ENCODE measurements around the gene CCNC. TPM values are rescaled to one million over a fixed set of nuclear protein-coding genes. Genes with fewer than 3 reads are reported as not detected.

CCNC gene
- total RNA-seq, 2 experiments from 2014 or later: 40.5 to 42.6 TPM

DNA sequence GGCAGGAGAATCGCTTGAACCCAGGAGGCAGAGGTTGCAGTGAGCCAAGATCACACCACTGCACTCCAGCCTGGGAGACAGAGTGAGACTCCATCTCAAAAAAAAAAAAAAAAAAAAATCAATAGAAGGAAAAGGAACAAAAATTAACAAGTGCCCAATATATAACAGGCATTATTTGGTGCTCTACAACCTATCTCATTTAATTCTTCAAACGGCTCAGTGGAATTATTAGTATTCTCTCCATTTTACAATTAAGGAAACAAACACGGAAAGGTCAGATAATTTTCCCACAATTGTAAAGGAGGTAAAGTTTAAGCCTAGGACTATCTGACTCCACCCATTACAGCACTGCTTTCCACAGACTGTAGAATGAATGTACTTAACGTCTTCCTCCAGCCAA, 19.8 kb downstream of the CCNC start:
- Mint-ChIP-seq H3K27ac (no peak overlapping the region), H3K9me3 (no peaks in the 10 kb centered on the region), H3K27me3 (no peaks in the 10 kb centered on the region), H3K36me3 (ENCODE audit: low read depth) (peaks cover 75% of the 10 kb centered on the region), H3K4me3 (no peak overlapping the region), H3K4me1 (ENCODE audit: low read depth) (peaks cover 4% of the 10 kb centered on the region)
- ChIA-PET CTCF (no interaction called here), POLR2A (no interaction called here)
- Histone ChIP-seq H3K4me3 (ENCODE audit: low read length) (no peak overlapping the region), H3K9me3 (ENCODE audit: control insufficient read depth in 1 of 2, insufficient read depth in 1 of 2, low read length in 2 of 2) (no peaks in the 10 kb centered on the region), H3K27me3 (ENCODE audit: control insufficient read depth in 1 of 2, insufficient read depth in 2 of 2, low read length in 2 of 2) (no peaks in the 10 kb centered on the region), H3K4me1 (ENCODE audit: insufficient read depth, low read length) (no peaks in the 10 kb centered on the region), H3K27ac (ENCODE audit: low read depth in 1 of 2, low read length in 2 of 2) (no peak overlapping the region), H3K36me3 (ENCODE audit: insufficient read depth, low read length) (peaks cover 42% of the 10 kb centered on the region)
- DNase-seq (no peak), ATAC-seq (ENCODE audit: poor library complexity) (no peak)
- intact Hi-C loops (cut with DNase I, micrococcal nuclease): no loop called here
- TF ChIP-seq, protein P1, sequence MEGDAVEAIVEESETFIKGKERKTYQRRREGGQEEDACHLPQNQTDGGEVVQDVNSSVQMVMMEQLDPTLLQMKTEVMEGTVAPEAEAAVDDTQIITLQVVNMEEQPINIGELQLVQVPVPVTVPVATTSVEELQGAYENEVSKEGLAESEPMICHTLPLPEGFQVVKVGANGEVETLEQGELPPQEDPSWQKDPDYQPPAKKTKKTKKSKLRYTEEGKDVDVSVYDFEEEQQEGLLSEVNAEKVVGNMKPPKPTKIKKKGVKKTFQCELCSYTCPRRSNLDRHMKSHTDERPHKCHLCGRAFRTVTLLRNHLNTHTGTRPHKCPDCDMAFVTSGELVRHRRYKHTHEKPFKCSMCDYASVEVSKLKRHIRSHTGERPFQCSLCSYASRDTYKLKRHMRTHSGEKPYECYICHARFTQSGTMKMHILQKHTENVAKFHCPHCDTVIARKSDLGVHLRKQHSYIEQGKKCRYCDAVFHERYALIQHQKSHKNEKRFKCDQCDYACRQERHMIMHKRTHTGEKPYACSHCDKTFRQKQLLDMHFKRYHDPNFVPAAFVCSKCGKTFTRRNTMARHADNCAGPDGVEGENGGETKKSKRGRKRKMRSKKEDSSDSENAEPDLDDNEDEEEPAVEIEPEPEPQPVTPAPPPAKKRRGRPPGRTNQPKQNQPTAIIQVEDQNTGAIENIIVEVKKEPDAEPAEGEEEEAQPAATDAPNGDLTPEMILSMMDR (IDR thresholded peaks at IDR 0.05): no peak

DNA sequence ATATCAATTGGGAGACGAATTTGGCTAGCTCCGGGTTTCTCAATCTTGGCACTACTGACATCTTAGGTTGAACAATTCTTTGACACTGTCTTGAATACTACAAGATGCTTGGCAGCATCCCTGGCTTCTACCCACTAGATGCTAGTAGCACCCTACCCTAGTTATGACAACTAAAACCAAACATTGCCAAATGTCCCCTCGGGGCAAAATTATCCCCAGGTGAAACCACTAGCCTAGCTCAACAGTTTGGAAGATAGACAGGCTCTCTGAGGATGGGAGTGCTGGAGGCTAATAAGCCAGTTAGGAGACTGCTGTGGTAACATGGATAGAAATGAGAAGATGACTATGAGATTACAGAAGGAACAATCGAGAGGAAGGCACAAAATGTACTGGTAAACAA, 20.9 kb downstream of the CCNC start:
- DNase-seq: no peak
- TF ChIP-seq, protein P1 (IDR thresholded peaks at IDR 0.05): no peak
- no peaks in the 10 kb centered on the region for H3K9me3 ChIP-seq (ENCODE audit: control insufficient read depth in 1 of 2, insufficient read depth in 1 of 2, low read length in 2 of 2)
- H3K27ac ChIP-seq (ENCODE audit: low read depth in 1 of 2, low read length in 2 of 2): no peak overlapping the region
- intact Hi-C loops (cut with DNase I, micrococcal nuclease): no loop called here
- ATAC-seq (ENCODE audit: poor library complexity): no peak
- Mint-ChIP-seq H3K36me3 (ENCODE audit: low read depth) (peaks cover 72% of the 10 kb centered on the region), H3K27me3 (no peaks in the 10 kb centered on the region), H3K4me3 (no peak overlapping the region), H3K27ac (no peak overlapping the region), H3K4me1 (ENCODE audit: low read depth) (peaks cover 4% of the 10 kb centered on the region), H3K9me3 (no peaks in the 10 kb centered on the region)
- H3K27me3 ChIP-seq (ENCODE audit: control insufficient read depth in 1 of 2, insufficient read depth in 2 of 2, low read length in 2 of 2): no peaks in the 10 kb centered on the region
- ChIA-PET POLR2A (no interaction called here), CTCF (interaction anchor here (1.0 kb wide), 1 partner anchor 15 kb away, joined by 4 read pairs; no protein-coding TSS in a partner anchor)
- H3K36me3 ChIP-seq (ENCODE audit: insufficient read depth, low read length): peaks cover 50% of the 10 kb centered on the region
- no peak overlapping the region for H3K4me3 ChIP-seq (ENCODE audit: low read length)
- H3K4me1 ChIP-seq (ENCODE audit: insufficient read depth, low read length): no peaks in the 10 kb centered on the region

DNA sequence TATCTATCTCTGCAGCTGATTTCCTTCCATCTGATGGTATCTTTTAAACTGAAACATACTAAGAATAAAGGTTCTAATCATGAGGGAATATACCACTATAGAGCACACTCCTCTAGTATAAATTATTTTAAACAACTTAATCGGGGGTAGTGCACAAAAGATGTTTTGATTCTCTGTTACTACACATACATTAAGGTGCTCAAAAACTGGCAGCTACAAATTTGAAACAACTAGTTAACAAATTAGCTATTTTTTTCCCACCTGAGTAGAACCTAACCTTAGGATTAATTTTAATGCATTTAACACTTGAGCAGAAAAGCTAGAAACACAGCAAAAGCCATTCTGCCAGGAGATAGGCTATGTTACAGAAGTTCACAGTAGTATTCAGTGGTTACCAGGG, 23.0 kb downstream of the CCNC start:
- intact Hi-C loops (cut with DNase I, micrococcal nuclease): no loop called here
- POLR2A ChIA-PET: interaction anchor here (0.6 to 0.8 kb wide), 2 partner anchors 192 to 228 kb away, joined by 3 read pairs; no protein-coding TSS in a partner anchor
- H3K27me3 ChIP-seq (ENCODE audit: control insufficient read depth in 1 of 2, insufficient read depth in 2 of 2, low read length in 2 of 2): no peaks in the 10 kb centered on the region
- H3K36me3 ChIP-seq (ENCODE audit: insufficient read depth, low read length): peaks cover 61% of the 10 kb centered on the region
- Mint-ChIP-seq H3K27ac (no peak overlapping the region), H3K4me3 (no peak overlapping the region), H3K4me1 (ENCODE audit: low read depth) (peaks cover 4% of the 10 kb centered on the region), H3K36me3 (ENCODE audit: low read depth) (peaks cover 83% of the 10 kb centered on the region), H3K27me3 (no peaks in the 10 kb centered on the region), H3K9me3 (no peaks in the 10 kb centered on the region)
- DNase-seq: no peak
- CTCF ChIA-PET: no interaction called here
- H3K4me1 ChIP-seq (ENCODE audit: insufficient read depth, low read length): no peaks in the 10 kb centered on the region
- TF ChIP-seq, protein P1 (IDR thresholded peaks at IDR 0.05): no peak
- no peaks in the 10 kb centered on the region for H3K9me3 ChIP-seq (ENCODE audit: control insufficient read depth in 1 of 2, insufficient read depth in 1 of 2, low read length in 2 of 2)
- H3K27ac ChIP-seq (ENCODE audit: low read depth in 1 of 2, low read length in 2 of 2): no peak overlapping the region
- H3K4me3 ChIP-seq (ENCODE audit: low read length): no peak overlapping the region
- no peak for ATAC-seq (ENCODE audit: poor library complexity)

All from CD4-positive, alpha-beta T cell (primary cell).